PC-9 (cell line): ENCODE measurements around the gene UBE2G2. TPM values are rescaled to one million over a fixed set of nuclear protein-coding genes. Genes with fewer than 3 reads are reported as not detected.

ENCODE experiments used
- BruUV-seq: library from RNA; stranded (reverse); fragments of 400-500 nt; replicated peaks from 2 replicates; lab custom pipeline; 2021; lab: Mats Ljungman, UMichigan
- CTCF ChIA-PET: fragments of 300-600 bp; sonication (Branson Sonifier 250); formaldehyde crosslinking; loops from one replicate; lab custom pipeline; 2022; ENCODE audit warnings: antibody characterized with exemption; lab: Charles Lee
- POLR2A ChIA-PET: fragments of 300-600 bp; sonication (Branson Sonifier 250); formaldehyde crosslinking; loops from one replicate; lab custom pipeline; 2022; ENCODE audit warnings: antibody characterized with exemption; ENCODE audit not compliant: unreplicated experiment; lab: Charles Lee
- DNase-seq, 2 experiments: peaks; one replicate each; pipeline versions ENCODE4 v3.0.0 to v3.0.0-alpha.2; 2015 to 2022; ENCODE audit warnings: mixed read lengths in 1 of 2
- H2AFZ ChIP-seq: fragments of 200-600 bp; sonication (generic); 2 replicates; pipeline ENCODE4 v1.8.1; 2017; ENCODE audit warnings: antibody characterized with exemption
- H3F3A ChIP-seq: fragments of 200-600 bp; sonication (generic); 2 replicates; pipeline ENCODE4 v1.8.1; 2017; ENCODE audit warnings: antibody characterized with exemption, mild to moderate bottlenecking, low read depth; ENCODE audit not compliant: insufficient read depth
- H3K27ac ChIP-seq: fragments of 200-600 bp; sonication (generic); 2 replicates; pipeline ENCODE4 v1.6.1; 2016; ENCODE audit warnings: mixed run types
- H3K27me3 ChIP-seq: fragments of 200-600 bp; sonication (generic); 2 replicates; pipeline ENCODE4 v1.6.1; 2016; ENCODE audit warnings: low read depth, mixed run types; ENCODE audit not compliant: insufficient read depth
- H3K36me3 ChIP-seq: fragments of 200-600 bp; sonication (generic); 2 replicates; pipeline ENCODE4 v1.6.1; 2016; ENCODE audit warnings: low read depth, mixed run types
- H3K4me1 ChIP-seq: fragments of 200-600 bp; sonication (generic); replicated peaks from 2 replicates; pipeline ENCODE4 v1.6.1; 2016; ENCODE audit warnings: mixed run types; ENCODE audit not compliant: insufficient read depth
- H3K4me2 ChIP-seq: fragments of 200-600 bp; sonication (generic); 2 replicates; pipeline ENCODE4 v1.6.1; 2017; ENCODE audit warnings: mixed run types
- H3K4me3 ChIP-seq: fragments of 200-600 bp; sonication (generic); 2 replicates; pipeline ENCODE4 v1.6.1; 2016; ENCODE audit warnings: mixed run types
- H3K79me2 ChIP-seq: fragments of 200-600 bp; sonication (generic); 2 replicates; pipeline ENCODE4 v1.6.1; 2017; ENCODE audit warnings: low read depth, mixed run types
- H3K9me2 ChIP-seq: fragments of 200-600 bp; sonication (generic); 2 replicates; pipeline ENCODE4 v1.8.1; 2017; ENCODE audit warnings: mild to moderate bottlenecking; ENCODE audit not compliant: insufficient read depth
- H3K9me3 ChIP-seq: fragments of 200-600 bp; sonication (generic); 2 replicates; pipeline ENCODE4 v1.8.1; 2016; ENCODE audit warnings: low read depth; ENCODE audit not compliant: insufficient read depth
- H4K20me1 ChIP-seq: fragments of 200-600 bp; sonication (generic); 2 replicates; pipeline ENCODE4 v1.8.1; 2017; ENCODE audit not compliant: insufficient read depth
- EZH2 ChIP-seq: fragments of 200-600 bp; sonication (generic); IDR thresholded peaks from 2 replicates; pipeline ENCODE4 v1.8.0; 2017; ENCODE audit warnings: antibody characterized with exemption, low read depth
- intact Hi-C: fragments of 100-400 bp; cut with micrococcal nuclease; formaldehyde crosslinking; loops from one replicate; pipeline ENCODE4 v1.10.0; 2022; ENCODE audit not compliant: unreplicated experiment
- total RNA-seq: library from RNA; stranded (reverse); gene quantifications from 2 replicates; pipeline ENCODE4 v1.2.3, GENCODE V29; 2021
- TF ChIP-seq, protein P1 (sequence below): fragments of 200-600 bp; sonication (generic); conservative IDR thresholded peaks from 2 replicates; pipeline ENCODE4 v1.6.1; 2017; ENCODE audit warnings: mixed run types, antibody characterized with exemption, mild to moderate bottlenecking, moderate library complexity

UBE2G2 gene
- total RNA-seq, 1 experiment from 2014 or later = 51.9 TPM

DNA sequence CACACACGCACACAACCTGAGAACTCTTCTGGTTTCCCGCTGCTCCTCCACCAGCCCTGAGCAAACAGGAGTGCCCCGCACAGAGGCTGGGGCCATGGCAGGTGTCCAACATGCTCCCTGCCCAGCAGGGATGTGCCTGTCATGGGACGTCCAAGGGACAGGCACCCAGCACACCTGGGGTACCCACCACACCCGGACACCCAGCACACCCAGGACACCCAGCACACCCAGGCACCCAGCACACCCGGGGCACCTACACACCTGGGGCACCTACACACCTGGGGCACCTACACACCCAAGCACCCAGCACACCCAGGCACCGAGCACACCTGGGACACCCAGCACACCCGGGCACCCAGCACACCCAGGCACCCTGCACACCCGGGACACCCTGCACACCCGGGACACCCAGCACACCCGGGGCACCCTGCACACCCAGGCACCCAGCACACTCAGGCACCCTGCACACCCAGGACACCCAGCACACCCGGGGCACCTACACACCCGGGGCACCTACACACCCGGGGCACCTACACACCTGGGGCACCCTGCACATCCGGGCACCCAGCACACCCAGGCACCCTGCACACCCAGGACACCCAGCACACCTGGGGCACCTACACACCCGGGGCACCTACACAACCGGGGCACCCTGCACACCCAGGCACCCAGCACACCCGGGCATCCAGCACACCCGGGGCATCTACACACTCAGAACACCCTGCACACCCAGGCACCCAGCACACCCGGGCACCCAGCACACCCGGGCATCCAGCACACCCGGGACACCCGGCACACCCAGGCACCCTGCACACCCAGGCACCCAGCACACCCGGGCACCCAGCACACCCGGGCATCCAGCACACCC lies 37.9 kb downstream of the UBE2G2 start:
- CTCF ChIA-PET = interaction anchor here (0.6 to 0.9 kb wide), 2 partner anchors 65 to 367 kb away, joined by 3 to 6 read pairs; no protein-coding TSS in a partner anchor
- intact Hi-C loops = no loop called here
- TF ChIP-seq, protein P1, sequence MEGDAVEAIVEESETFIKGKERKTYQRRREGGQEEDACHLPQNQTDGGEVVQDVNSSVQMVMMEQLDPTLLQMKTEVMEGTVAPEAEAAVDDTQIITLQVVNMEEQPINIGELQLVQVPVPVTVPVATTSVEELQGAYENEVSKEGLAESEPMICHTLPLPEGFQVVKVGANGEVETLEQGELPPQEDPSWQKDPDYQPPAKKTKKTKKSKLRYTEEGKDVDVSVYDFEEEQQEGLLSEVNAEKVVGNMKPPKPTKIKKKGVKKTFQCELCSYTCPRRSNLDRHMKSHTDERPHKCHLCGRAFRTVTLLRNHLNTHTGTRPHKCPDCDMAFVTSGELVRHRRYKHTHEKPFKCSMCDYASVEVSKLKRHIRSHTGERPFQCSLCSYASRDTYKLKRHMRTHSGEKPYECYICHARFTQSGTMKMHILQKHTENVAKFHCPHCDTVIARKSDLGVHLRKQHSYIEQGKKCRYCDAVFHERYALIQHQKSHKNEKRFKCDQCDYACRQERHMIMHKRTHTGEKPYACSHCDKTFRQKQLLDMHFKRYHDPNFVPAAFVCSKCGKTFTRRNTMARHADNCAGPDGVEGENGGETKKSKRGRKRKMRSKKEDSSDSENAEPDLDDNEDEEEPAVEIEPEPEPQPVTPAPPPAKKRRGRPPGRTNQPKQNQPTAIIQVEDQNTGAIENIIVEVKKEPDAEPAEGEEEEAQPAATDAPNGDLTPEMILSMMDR = no peak
- TF ChIP-seq EZH2 = no peak

DNA sequence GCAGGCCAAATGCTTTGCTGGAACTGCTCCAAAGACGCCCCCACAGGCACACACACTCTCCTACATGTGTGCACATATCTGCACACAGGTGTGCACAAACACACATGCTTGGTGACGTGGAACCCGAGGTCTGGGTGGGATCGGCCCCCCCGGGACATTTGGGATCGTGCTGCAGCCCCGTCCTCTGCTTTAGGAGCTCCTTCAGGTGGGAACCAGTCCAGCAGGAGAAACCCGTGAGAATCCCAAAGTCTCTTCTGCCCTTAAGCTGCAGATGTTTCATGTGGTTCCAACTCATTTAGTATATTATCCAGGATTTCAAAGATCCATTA lies 38.6 kb downstream of the UBE2G2 start:
- H3K9me3 ChIP-seq = no peaks in the 10 kb centered on the region
- peaks cover 14% of the 10 kb centered on the region; the same call in 1 of the 2 replicates for H3F3A ChIP-seq
- H3K4me2 ChIP-seq = no peak overlapping the region
- no peaks in the 10 kb centered on the region for H3K36me3 ChIP-seq
- no peak for DNase-seq
- H4K20me1 ChIP-seq = no peaks in the 10 kb centered on the region
- no peaks in the 10 kb centered on the region for H3K9me2 ChIP-seq
- H2AFZ ChIP-seq = no peak overlapping the region
- intact Hi-C loops = no loop called here
- no peak overlapping the region for H3K4me3 ChIP-seq
- no peak overlapping the region for H3K27ac ChIP-seq
- peaks cover 19% of the 10 kb centered on the region for H3K4me1 ChIP-seq
- no peaks in the 10 kb centered on the region for H3K79me2 ChIP-seq
- BruUV-seq = no TSS peak
- ChIA-PET CTCF (interaction anchor here (0.6 kb wide), 1 partner anchor 66 kb away, joined by 3 read pairs; no protein-coding TSS in a partner anchor), POLR2A (no interaction called here)
- H3K27me3 ChIP-seq = no peaks in the 10 kb centered on the region
- TF ChIP-seq, protein P1 = no peak
- TF ChIP-seq EZH2 = no peak

More for the DNA sequence above, 37.9 kb downstream of the UBE2G2 start:
- DNase-seq = no peak
- Histone ChIP-seq H3K27me3 (no peaks in the 10 kb centered on the region), H3K9me3 (no peaks in the 10 kb centered on the region), H2AFZ (no peak overlapping the region), H3K4me1 (peaks cover 19% of the 10 kb centered on the region), H4K20me1 (no peaks in the 10 kb centered on the region), H3K4me2 (no peak overlapping the region), H3K79me2 (no peaks in the 10 kb centered on the region), H3K4me3 (no peak overlapping the region), H3K36me3 (no peaks in the 10 kb centered on the region), H3K9me2 (no peaks in the 10 kb centered on the region), H3F3A (peaks cover 14% of the 10 kb centered on the region; the same call in 1 of the 2 replicates), H3K27ac (no peak overlapping the region)
- no TSS peak for BruUV-seq
- POLR2A ChIA-PET = no interaction called here

DNA sequence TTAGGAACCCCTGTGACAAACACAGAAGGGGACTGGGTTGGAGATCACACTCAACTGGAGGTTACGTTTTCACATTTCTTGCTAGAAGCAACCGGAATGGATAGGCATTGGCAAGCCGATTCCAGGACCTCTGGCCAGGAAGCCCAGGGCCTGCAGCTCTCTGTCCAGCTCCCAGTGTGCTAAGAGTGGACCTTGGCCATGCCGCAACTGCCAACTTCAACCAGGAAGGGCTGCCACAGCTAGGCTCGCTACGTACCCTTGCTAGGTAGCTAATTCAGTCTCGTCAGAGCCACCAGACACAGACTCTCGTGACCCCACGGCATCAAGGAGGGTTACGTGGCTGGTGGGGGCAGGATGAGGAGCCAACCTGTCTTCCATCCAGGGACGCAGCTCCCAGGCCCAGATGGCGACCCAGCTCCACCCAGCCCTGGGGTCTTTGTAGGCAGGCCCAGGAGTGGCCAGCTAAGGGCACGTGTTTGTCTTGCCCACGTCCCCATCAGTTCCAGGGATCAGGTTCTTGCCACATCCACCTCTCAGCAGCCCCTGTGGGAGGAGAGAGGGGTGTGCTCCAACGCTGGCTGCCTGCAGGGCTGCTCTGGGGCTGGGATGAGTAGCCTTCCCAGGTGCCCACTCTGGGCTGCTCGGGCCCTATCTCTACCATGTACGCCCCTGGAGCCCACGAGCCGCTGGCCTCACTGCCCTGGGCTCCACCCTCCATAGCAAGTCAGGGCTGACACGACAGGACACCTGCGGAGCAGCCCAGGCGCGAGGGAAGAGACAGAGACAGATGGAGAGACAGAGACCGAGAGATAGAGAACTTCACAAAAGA lies 39.2 kb downstream of the UBE2G2 start:
- Histone ChIP-seq H3K36me3 (no peaks in the 10 kb centered on the region), H3K9me3 (no peaks in the 10 kb centered on the region), H3K27me3 (no peaks in the 10 kb centered on the region), H3K79me2 (no peaks in the 10 kb centered on the region), H3K9me2 (no peaks in the 10 kb centered on the region), H3F3A (peaks cover 14% of the 10 kb centered on the region; the same call in 1 of the 2 replicates), H3K4me2 (no peak overlapping the region), H3K4me3 (no peak overlapping the region), H4K20me1 (no peaks in the 10 kb centered on the region), H3K4me1 (peaks cover 19% of the 10 kb centered on the region), H2AFZ (no peak overlapping the region), H3K27ac (no peak overlapping the region)
- POLR2A ChIA-PET = no interaction called here
- intact Hi-C loops = no loop called here
- DNase-seq = no peak
- CTCF ChIA-PET = no interaction called here
- TF ChIP-seq EZH2 = no peak
- TF ChIP-seq, protein P1 = no peak
- no TSS peak for BruUV-seq
